Lower leg skin (tissue), 3 donors: ENCODE measurements around the gene APCDD1L.

Experiments
- POLR2A ChIP-seq, 2 donors: fragments of 450-650 bp; IDR thresholded peaks; one replicate each; pipeline ENCODE4 v1.6.1; 2016 to 2017; ENCODE audit warnings: antibody characterized with exemption in 2 of 2, mild to moderate bottlenecking in 1 of 2, moderate library complexity in 1 of 2
- TF ChIP-seq, protein P1 (sequence below), 3 donors: fragments of 450-650 bp; IDR thresholded peaks; one replicate each; pipeline ENCODE4 v1.5.1; 2016; ENCODE audit warnings: antibody characterized with exemption in 3 of 3, mild to moderate bottlenecking in 3 of 3, moderate library complexity in 2 of 3

GRCh38 chr20:58482416-58482815 lies 32.8 kb downstream of the APCDD1L start:
- TF ChIP-seq POLR2A (IDR thresholded peaks at IDR 0.05), result no peak
- TF ChIP-seq, protein P1, sequence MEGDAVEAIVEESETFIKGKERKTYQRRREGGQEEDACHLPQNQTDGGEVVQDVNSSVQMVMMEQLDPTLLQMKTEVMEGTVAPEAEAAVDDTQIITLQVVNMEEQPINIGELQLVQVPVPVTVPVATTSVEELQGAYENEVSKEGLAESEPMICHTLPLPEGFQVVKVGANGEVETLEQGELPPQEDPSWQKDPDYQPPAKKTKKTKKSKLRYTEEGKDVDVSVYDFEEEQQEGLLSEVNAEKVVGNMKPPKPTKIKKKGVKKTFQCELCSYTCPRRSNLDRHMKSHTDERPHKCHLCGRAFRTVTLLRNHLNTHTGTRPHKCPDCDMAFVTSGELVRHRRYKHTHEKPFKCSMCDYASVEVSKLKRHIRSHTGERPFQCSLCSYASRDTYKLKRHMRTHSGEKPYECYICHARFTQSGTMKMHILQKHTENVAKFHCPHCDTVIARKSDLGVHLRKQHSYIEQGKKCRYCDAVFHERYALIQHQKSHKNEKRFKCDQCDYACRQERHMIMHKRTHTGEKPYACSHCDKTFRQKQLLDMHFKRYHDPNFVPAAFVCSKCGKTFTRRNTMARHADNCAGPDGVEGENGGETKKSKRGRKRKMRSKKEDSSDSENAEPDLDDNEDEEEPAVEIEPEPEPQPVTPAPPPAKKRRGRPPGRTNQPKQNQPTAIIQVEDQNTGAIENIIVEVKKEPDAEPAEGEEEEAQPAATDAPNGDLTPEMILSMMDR (IDR thresholded peaks at IDR 0.05), result no peak
